Ascending aorta (tissue), 2 donors: ENCODE measurements around the gene SPR. TPM values are rescaled to one million over a fixed set of nuclear protein-coding genes. Genes with fewer than 3 reads are reported as not detected.

Experiments
- DNase-seq, 2 donors: peaks; one replicate each; pipeline ENCODE4 v3.0.0-alpha.2; 2019; ENCODE audit warnings: low spot score in 2 of 2
- H3K27ac ChIP-seq, 2 donors: fragments of 200-600 bp; sonication (generic); one replicate each; pipeline ENCODE4 v1.5.1; 2016 to 2017; ENCODE audit warnings: mild to moderate bottlenecking in 1 of 2
- H3K27me3 ChIP-seq: fragments of 200-600 bp; sonication (generic); one replicate; pipeline ENCODE4 v1.5.1; 2017
- H3K36me3 ChIP-seq, 2 donors: fragments of 200-600 bp; sonication (generic); one replicate each; pipeline ENCODE4 v1.5.1; 2016
- H3K4me1 ChIP-seq, 2 donors: fragments of 200-600 bp; sonication (generic); one replicate each; pipeline ENCODE4 v1.5.1; 2016 to 2017; ENCODE audit warnings: mild to moderate bottlenecking in 1 of 2
- H3K4me3 ChIP-seq, 2 donors: fragments of 200-600 bp; sonication (generic); one replicate each; pipeline ENCODE4 v1.5.1; 2016 to 2017; ENCODE audit warnings: mild to moderate bottlenecking in 1 of 2
- H3K9me3 ChIP-seq, 2 donors: fragments of 200-600 bp; sonication (generic); one replicate each; pipeline ENCODE4 v1.5.1; 2016
- intact Hi-C: fragments of 100-400 bp; cut with DNase I; formaldehyde crosslinking; loops from one replicate; pipeline ENCODE4 v1.15.1; 2023
- total RNA-seq: library from RNA; depleted of rRNA; stranded (reverse); fragments of >200 nt; gene quantifications from one replicate; pipeline ENCODE4 v1.1.0, GENCODE V29; 2016
- TF ChIP-seq, protein P1 (sequence below), 3 experiments: fragments of 200-600 bp in 2 of 3; fragments of 450-650 bp in 1 of 3; sonication (generic) in 2 of 3; IDR thresholded peaks; one replicate each; pipeline ENCODE4 v1.5.1; 2016 to 2019; ENCODE audit warnings: antibody characterized with exemption in 3 of 3, mild to moderate bottlenecking in 1 of 3, moderate library complexity in 1 of 3

Gene SPR
- total RNA-seq, 1 donor from 2014 or later, result 68.3 TPM

DNA sequence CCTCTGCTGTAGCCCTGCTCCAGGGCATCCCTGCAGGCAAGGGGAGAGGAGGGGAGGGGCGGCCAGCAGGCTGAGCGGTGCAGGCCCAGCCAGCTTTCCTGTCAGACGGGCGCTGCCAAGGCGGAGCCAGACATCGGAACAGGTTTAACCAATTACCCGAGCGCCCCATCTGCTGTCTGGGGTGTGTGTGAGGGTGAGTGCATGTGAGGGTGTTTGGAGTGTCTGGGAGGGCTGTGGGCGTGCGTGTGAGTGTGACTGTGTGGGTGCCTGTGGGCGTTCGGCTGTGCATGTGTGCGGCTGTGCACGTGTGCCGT is 50.1 kb downstream of the SPR start:
- DNase-seq, result no peak
- Histone ChIP-seq H3K4me1 (no peaks in the 10 kb centered on the region), H3K36me3 (no peaks in the 10 kb centered on the region), H3K27ac (no peak overlapping the region), H3K9me3 (no peaks in the 10 kb centered on the region), H3K4me3 (no peak overlapping the region), H3K27me3 (no peaks in the 10 kb centered on the region)
- TF ChIP-seq, protein P1, sequence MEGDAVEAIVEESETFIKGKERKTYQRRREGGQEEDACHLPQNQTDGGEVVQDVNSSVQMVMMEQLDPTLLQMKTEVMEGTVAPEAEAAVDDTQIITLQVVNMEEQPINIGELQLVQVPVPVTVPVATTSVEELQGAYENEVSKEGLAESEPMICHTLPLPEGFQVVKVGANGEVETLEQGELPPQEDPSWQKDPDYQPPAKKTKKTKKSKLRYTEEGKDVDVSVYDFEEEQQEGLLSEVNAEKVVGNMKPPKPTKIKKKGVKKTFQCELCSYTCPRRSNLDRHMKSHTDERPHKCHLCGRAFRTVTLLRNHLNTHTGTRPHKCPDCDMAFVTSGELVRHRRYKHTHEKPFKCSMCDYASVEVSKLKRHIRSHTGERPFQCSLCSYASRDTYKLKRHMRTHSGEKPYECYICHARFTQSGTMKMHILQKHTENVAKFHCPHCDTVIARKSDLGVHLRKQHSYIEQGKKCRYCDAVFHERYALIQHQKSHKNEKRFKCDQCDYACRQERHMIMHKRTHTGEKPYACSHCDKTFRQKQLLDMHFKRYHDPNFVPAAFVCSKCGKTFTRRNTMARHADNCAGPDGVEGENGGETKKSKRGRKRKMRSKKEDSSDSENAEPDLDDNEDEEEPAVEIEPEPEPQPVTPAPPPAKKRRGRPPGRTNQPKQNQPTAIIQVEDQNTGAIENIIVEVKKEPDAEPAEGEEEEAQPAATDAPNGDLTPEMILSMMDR (IDR thresholded peaks at IDR 0.05), result no peak
- intact Hi-C loops, result no loop called here

DNA sequence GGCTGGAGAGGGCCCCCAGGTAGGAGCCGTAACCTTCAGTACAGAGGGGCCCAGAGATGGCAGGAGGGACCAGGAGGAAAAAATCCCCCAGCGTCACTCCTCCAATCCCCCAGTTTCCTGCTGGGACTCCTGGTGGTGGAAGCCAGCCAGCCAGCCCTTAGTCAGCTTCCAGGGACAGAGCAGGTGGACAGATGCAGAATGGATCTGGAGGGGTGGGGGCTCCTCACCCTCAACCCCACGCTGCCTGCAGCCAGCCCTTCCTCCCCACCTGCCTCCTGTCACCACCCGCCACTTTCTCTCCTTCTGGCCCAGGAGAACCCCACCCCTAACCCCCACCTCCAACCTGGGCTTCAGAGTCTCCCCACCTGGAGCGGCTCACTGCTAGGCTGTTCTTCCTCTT is 51.2 kb downstream of the SPR start:
- TF ChIP-seq, protein P1 (IDR thresholded peaks at IDR 0.05), result no peak
- intact Hi-C loops, result no loop called here
- Histone ChIP-seq H3K4me3 (no peak overlapping the region), H3K9me3 (no peaks in the 10 kb centered on the region), H3K4me1 (no peaks in the 10 kb centered on the region), H3K36me3 (no peaks in the 10 kb centered on the region), H3K27me3 (no peaks in the 10 kb centered on the region), H3K27ac (no peak overlapping the region)
- DNase-seq, result no peak

DNA sequence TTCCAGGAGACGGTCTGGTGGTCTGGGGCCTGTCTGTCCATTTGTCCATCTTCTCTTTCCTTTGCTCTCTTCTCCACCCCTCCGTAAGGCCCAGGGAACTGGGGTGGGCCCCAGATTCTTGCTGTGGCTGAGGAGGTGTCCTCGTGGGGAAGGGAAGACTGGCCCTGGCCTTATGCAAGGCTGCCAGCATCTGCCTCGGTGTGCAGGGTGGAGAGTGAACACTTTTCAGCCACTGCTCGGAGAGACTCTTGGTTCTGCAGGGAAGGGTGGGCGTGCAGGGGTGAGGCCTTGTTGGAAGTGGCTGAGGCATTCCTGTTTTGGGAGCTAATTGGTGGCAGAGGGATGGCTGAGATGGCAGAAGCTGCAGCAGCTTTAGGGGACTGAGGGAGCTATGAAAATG is 53.2 kb downstream of the SPR start:
- Histone ChIP-seq H3K4me1 (no peaks in the 10 kb centered on the region), H3K9me3 (no peaks in the 10 kb centered on the region), H3K27ac (no peak overlapping the region), H3K4me3 (no peak overlapping the region), H3K36me3 (no peaks in the 10 kb centered on the region), H3K27me3 (no peaks in the 10 kb centered on the region)
- no peak for DNase-seq
- intact Hi-C loops, result no loop called here
- TF ChIP-seq, protein P1 (IDR thresholded peaks at IDR 0.05), result no peak

DNA sequence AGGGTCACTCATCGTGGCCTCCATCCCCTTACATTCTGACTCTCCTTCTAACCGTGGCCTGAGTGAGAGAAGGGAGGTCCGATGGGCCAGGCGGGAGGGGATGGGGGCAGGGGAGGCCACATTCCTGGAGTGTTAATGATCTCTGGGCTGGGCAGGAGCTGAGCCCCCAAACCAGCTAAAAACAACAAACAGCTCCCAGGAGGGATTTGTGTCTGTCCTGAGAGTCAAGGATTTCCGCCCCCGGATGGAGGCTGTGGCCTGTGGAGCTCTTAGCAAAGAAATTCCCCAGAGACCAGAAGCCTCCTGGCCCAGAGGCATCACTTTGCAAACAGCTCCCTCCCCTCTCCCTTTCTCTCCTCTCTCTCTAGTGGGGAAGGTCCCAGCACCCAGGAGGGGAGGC is 53.6 kb downstream of the SPR start:
- H3K27me3 ChIP-seq, result no peaks in the 10 kb centered on the region
- no peak overlapping the region for H3K27ac ChIP-seq
- DNase-seq, result no peak
- TF ChIP-seq, protein P1 (IDR thresholded peaks at IDR 0.05), result no peak
- no peaks in the 10 kb centered on the region for H3K4me1 ChIP-seq
- intact Hi-C loops, result no loop called here
- H3K4me3 ChIP-seq, result no peak overlapping the region
- no peaks in the 10 kb centered on the region for H3K36me3 ChIP-seq
- no peaks in the 10 kb centered on the region for H3K9me3 ChIP-seq

Other genes with a start within 250 kb of the SPR start
- 32.4 TPM for gene EXOC6B, start 61.4 kb upstream of the SPR start, total RNA-seq
- gene EMX1, start 30.1 kb downstream of the SPR start, total RNA-seq, result not detected
- gene SFXN5, start 184.3 kb downstream of the SPR start, total RNA-seq, result 9.3 TPM
- 95.3 TPM for gene RAB11FIP5, start 225.5 kb downstream of the SPR start, total RNA-seq